Nephron (organoid): ENCODE data around the gene DCLK3.
A peak's percentile ranks its signal among the peaks of the same experiment; 100 is the strongest.

Experiments used
- H3K27ac Mint-ChIP-seq, 3 experiments: 2 replicates each; pipeline ENCODE4 v1.8.0; 2020; ENCODE audit warnings: mixed read lengths in 3 of 3, mild to moderate bottlenecking in 2 of 3, moderate library complexity in 1 of 3
- H3K27me3 Mint-ChIP-seq: 2 replicates; pipeline ENCODE4 v1.8.0; 2021; ENCODE audit warnings: low read depth, mild to moderate bottlenecking, moderate library complexity, mixed read lengths
- H3K36me3 Mint-ChIP-seq: 2 replicates; pipeline ENCODE4 v1.8.0; 2020; ENCODE audit warnings: low read depth, mixed read lengths
- H3K4me1 Mint-ChIP-seq: 2 replicates; pipeline ENCODE4 v1.8.0; 2020; ENCODE audit warnings: mixed read lengths
- H3K4me3 Mint-ChIP-seq, 3 experiments: 2 replicates each; pipeline ENCODE4 v1.8.0; 2020; ENCODE audit warnings: mild to moderate bottlenecking in 3 of 3, mixed read lengths in 3 of 3, moderate library complexity in 2 of 3
- H3K9me3 Mint-ChIP-seq: 2 replicates; pipeline ENCODE4 v1.8.0; 2020; ENCODE audit warnings: mixed read lengths
- CTCF ChIP-seq, 3 experiments: fragments of 200-600 bp; sonication (generic); IDR thresholded peaks; one replicate each; pipeline ENCODE4 v1.5.0; 2021; ENCODE audit warnings: antibody characterized with exemption in 3 of 3; ENCODE audit not compliant: unreplicated experiment in 3 of 3

Gene DCLK3

GRCh38 chr3:36803091-36803791, 38.9 kb upstream of the DCLK3 start:
- Mint-ChIP-seq H3K9me3 (peaks cover 32% of the 10 kb centered on the region), H3K4me1 (no peaks in the 10 kb centered on the region), H3K4me3 (no peak overlapping the region), H3K27ac (no peak overlapping the region), H3K36me3 (peaks cover 4% of the 10 kb centered on the region), H3K27me3 (peaks cover 4% of the 10 kb centered on the region)
- no peak for TF ChIP-seq CTCF (IDR thresholded peaks at IDR 0.05; ENCODE audit: unreplicated experiment in 3 of 3)

- H3K9me3 Mint-ChIP-seq = peaks cover 19% of the 10 kb centered on the region
- peaks cover 4% of the 10 kb centered on the region for H3K27me3 Mint-ChIP-seq
- no peak overlapping the region for H3K4me3 Mint-ChIP-seq
- no peak for TF ChIP-seq CTCF (IDR thresholded peaks at IDR 0.05; ENCODE audit: unreplicated experiment in 3 of 3)
- peaks cover 4% of the 10 kb centered on the region for H3K4me1 Mint-ChIP-seq
- H3K27ac Mint-ChIP-seq = no peak overlapping the region
- no peaks in the 10 kb centered on the region for H3K36me3 Mint-ChIP-seq
These were observed 36.3 kb upstream of the DCLK3 start for GRCh38 chr3:36800533-36801116.

GRCh38 chr3:36796881-36797280, 32.5 kb upstream of the DCLK3 start:
- Mint-ChIP-seq H3K36me3 (no peaks in the 10 kb centered on the region), H3K27ac (no peak overlapping the region), H3K4me3 (no peak overlapping the region), H3K9me3 (peaks cover 10% of the 10 kb centered on the region), H3K27me3 (no peaks in the 10 kb centered on the region), H3K4me1 (peaks cover 4% of the 10 kb centered on the region)
- TF ChIP-seq CTCF (IDR thresholded peaks at IDR 0.05; ENCODE audit: unreplicated experiment in 3 of 3) = no peak

- Mint-ChIP-seq H3K4me1 (peaks cover 4% of the 10 kb centered on the region), H3K9me3 (peaks cover 3% of the 10 kb centered on the region), H3K27me3 (peaks cover 4% of the 10 kb centered on the region), H3K27ac (peak overlapping the region in 1 of 3 experiments; percentile 46), H3K36me3 (no peaks in the 10 kb centered on the region), H3K4me3 (no peak overlapping the region)
- no peak for TF ChIP-seq CTCF (IDR thresholded peaks at IDR 0.05; ENCODE audit: unreplicated experiment in 3 of 3)
These were observed 31.8 kb upstream of the DCLK3 start for GRCh38 chr3:36796161-36796560.

- Mint-ChIP-seq H3K4me1 (peaks cover 4% of the 10 kb centered on the region), H3K36me3 (no peaks in the 10 kb centered on the region), H3K27ac (no peak overlapping the region), H3K9me3 (peaks cover 3% of the 10 kb centered on the region), H3K27me3 (peaks cover 9% of the 10 kb centered on the region), H3K4me3 (no peak overlapping the region)
- TF ChIP-seq CTCF (IDR thresholded peaks at IDR 0.05; ENCODE audit: unreplicated experiment in 3 of 3) = no peak
These were observed 31.3 kb upstream of the DCLK3 start for GRCh38 chr3:36795622-36796021.

- Mint-ChIP-seq H3K27me3 (peaks cover 15% of the 10 kb centered on the region), H3K4me3 (no peak overlapping the region), H3K27ac (no peak overlapping the region), H3K36me3 (no peaks in the 10 kb centered on the region), H3K9me3 (no peaks in the 10 kb centered on the region), H3K4me1 (peaks cover 4% of the 10 kb centered on the region)
- peak in 1 of 3 experiments; percentile 29 for TF ChIP-seq CTCF (IDR thresholded peaks at IDR 0.05; ENCODE audit: unreplicated experiment in 3 of 3)
These were observed 28.0 kb upstream of the DCLK3 start for GRCh38 chr3:36792342-36792741.
